HG02973 (cell line): ENCODE data around the gene HDAC11.
"Not testable (repeated sequence)": the region's sequence is repeated elsewhere in the genome, so short reads cannot be mapped to it uniquely, and the experiment has no call there.

Source experiments
- ATAC-seq: cut with Tn5 transposase; IDR thresholded peaks from one replicate; pipeline ENCODE4 v1.9.1; 2021; ENCODE audit warnings: moderate library complexity; ENCODE audit not compliant: unreplicated experiment

HDAC11 gene

GRCh38 chr3:13492976-13493866 is 13.1 kb downstream of the HDAC11 start:
- ATAC-seq: no peak

GRCh38 chr3:13493867-13494441 is 13.8 kb downstream of the HDAC11 start:
- ATAC-seq: no peak

DNA sequence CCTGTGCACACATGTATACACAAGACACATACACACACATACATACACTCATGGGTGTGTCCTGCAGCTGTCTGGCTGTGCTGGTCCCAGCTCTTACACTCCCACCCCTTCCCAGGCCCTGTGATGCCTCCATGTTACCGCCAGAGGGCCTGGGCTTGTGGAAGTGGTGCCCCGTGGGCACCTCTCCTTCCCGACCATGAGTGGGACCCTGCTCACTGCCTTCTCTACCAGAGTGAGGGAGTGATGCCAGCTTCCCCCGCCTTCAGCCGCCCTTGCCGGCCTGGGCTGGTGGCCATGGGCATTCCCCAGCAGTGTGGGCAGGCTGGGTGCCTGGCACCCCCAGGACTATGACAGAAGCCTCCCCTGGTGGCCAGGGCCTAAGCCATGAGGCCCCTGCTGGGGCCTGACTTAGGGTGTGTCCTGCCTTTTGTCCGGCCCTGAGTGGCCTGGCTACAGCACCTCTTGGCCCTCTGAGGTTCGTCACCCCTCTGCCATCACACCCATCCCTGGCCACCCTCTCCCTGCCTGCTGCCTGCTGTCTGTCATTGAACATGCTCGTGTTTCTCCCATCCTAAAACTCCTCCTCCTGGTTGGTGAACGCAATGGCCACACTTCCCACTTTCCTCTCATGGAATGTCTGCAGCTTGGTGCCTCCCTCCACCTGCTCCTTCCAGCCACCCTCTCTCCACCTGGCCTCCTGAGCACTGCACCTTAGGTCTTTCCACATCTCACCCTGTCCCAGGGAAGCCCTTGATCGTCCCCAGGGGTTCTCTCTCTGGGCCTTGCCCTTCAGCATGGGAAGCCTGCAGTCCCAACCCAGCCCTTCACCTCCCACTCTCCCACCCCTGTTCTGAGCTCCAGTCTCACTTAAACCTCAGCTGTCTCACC is 14.6 kb downstream of the HDAC11 start:
- ATAC-seq: no peak

DNA sequence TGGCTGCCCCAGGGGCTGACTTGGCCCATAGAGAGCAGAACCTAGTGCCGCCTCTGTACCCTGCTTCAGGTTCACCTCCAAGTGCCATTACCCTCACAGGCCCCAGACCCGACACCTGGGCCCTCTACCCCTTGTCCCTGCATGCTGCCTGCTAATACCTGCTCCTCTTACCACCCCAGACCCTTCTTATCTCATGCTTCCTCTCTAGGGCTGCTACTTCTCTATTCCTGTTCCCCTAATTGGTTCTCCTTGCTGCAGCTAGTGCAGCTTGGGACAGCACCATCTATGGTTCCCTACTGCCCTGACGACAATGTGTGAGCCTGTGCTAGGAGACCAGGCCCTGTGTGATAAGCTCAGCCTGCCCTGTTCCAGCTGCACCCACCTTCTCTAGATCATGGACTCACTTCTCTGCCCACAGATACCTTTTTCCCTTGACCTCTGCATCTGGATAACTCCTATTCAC is 15.3 kb downstream of the HDAC11 start:
- ATAC-seq: no peak

DNA sequence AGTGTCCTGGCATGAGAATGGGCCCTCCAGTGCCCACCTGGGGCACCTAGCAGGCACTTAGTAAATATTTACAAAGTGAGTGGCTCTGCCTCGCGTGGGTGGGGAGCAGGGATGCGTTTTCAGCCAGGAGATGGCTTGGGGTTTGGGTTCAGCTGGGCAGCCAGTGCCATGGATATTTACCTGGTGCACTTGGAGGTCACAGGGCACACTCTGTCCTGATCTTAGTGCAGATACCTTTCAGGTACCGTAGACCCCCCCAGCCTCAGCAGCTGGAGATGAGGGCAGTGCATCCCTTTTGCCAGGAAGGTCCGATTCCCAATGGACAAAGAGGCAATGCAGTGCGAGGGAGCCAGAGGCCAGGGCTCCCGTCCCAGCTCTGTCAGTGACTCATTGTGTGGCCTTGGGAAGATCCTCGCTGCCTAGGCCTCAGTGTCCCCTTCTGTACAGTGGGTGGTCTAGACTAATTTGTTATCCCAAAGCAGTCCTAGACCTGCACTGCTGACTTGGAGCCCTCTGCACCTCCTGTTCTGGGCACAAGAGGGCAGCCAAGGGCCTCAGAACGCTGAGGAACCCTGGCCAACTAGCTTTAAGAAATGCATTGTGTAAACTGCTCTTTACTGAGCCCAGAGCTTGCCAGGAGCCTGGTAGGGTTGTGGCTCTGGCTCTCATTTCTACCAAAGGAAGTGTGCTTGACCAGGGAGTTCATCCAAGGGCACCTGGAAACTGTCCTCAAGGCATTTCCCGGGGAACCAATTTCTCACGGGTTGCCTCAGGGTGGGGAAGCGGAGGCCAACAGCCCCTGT is 16.0 kb downstream of the HDAC11 start:
- peak; percentile 68 for ATAC-seq

DNA sequence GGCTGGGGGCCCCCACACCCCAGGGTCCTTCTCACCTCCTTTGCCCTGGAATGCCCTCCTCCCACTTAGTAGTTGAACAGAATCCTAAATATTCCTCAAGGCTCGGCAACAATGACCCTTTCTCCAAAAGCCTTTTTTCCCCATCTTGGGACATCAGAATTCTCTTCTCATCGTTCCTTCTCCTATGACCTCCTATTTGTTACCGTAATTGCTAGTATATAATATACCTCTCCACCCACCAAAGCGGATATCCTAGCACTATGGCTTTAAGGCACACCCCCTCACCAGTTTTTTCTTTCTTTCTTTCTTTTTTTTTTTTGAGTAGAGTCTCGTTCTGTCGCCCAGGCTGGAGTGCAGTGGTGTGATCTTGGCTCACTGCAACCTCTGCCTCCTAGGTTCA is 16.8 kb downstream of the HDAC11 start:
- ATAC-seq: no peak

DNA sequence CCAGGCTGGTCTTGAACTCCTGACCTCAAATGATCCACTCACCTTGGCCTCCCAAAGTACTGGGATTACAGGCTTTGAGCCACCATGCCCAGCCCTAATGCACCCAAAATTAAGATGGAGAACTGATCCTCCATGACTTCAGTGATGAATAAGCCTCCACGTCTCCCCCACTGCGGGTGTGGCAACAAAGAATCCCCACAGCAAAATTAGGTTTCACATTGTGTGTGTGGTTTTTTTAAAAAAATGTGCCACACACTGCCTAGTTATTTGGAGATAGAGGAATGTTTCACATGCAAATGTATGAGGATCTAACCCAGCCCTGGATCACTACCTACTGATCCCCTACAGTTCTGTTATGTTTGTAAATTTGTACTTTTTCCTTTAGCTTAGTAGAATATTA is 17.3 kb downstream of the HDAC11 start:
- no peak for ATAC-seq

GRCh38 chr3:13498354-13499060 is 18.4 kb downstream of the HDAC11 start:
- ATAC-seq: no peak

DNA sequence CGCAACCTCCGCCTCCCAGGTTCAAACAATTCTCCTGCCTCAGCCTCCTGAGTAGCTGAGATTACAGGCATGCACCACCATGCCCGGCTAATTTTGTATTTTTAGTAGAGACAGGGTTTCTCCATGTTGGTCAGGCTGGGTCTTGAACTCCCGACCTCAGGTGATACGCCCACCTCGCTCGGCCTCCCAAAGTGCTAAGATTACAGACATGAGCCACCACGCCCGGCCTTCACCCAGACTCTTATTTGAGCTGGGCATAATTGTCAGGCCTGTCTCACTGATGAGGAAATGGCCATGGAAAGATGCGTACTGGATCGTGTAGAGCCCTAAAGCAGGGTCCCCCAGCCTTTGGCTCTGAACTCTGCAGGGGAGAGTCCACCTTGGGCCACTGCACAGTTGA is 19.1 kb downstream of the HDAC11 start:
- ATAC-seq: not testable (repeated sequence)

DNA sequence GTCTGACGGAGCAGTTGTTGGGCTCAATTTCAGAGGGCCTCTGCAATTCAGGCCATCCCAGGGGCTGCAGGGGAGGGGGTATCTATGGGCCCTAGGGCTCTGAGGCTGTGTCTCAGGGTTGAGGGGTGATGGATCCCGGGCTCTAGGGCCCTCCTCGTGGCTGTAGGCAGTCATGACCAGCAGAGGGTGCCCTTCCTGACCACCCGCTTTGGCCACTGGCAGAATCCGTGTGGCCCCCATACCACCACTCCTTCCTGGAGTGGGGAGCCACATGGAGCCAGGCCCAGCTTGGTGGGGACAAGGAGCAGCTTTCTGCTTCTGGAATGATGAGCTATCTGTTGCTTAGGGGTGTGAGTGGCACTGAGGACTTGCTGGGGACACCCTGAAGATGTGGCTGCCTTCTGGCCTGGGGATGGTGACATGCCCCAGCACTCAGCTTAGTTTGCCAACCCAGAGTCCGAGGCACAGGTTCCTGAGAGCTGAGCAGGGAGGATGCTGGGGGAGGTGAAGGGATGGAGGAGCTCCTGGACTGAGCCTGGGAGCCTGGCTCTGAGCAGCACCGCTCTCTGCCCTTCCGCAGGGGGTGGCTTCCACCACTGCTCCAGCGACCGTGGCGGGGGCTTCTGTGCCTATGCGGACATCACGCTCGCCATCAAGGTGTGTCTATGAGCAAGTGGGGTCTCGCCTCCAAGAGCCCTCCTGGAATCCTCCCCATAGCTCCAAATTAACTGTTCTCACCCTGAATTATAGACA is 20.2 kb downstream of the HDAC11 start:
- ATAC-seq: no peak

- no peak for ATAC-seq
These were observed 20.9 kb downstream of the HDAC11 start for GRCh38 chr3:13501056-13501455.

DNA sequence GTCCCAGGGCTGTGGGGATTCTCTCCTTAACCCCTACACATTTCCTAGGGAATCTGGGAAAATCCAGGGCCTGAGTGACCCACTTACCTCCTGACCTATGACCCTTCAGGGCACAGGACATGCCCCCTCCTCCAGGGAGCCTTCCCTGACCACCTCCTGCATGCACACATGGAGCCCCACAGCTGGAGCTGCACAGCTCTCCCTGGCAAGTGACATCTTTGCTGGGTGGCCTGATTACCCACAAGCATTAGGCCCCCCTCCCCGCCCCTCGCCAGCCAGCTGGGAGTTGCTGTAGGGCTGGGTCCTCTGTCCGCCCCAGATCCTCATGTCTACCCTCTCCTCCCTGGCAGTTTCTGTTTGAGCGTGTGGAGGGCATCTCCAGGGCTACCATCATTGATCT is 21.4 kb downstream of the HDAC11 start:
- ATAC-seq: no peak

- ATAC-seq: no peak
These were observed 22.1 kb downstream of the HDAC11 start for GRCh38 chr3:13501958-13502790.

- no peak for ATAC-seq
These were observed 22.6 kb downstream of the HDAC11 start for GRCh38 chr3:13502791-13503060.

- ATAC-seq: no peak
These were observed 24.2 kb downstream of the HDAC11 start for GRCh38 chr3:13504161-13504831.

GRCh38 chr3:13505147-13506130 is 25.3 kb downstream of the HDAC11 start:
- no peak for ATAC-seq

DNA sequence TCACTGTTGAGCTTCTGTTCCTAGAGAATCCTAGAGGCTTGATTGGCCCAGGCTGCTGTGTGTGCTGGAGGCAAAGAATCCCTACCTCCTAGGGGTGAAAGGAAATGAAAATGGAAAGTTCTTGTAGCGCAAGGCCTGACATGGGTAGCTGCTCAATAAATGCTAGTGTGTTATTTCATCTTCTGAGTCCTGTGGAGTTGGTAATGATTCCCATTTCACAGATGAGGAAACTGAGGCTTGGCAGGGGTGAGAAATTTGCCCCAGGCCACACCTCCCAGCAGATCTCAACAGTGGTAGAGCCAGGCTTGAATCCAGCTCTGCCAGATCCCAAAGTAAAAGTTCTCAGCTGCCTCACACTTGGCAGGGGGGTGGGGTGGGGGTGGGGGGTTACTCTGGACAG is 26.1 kb downstream of the HDAC11 start:
- ATAC-seq: no peak
